ENCODE measurements around the gene PIEZO2.

Gene PIEZO2

DNA sequence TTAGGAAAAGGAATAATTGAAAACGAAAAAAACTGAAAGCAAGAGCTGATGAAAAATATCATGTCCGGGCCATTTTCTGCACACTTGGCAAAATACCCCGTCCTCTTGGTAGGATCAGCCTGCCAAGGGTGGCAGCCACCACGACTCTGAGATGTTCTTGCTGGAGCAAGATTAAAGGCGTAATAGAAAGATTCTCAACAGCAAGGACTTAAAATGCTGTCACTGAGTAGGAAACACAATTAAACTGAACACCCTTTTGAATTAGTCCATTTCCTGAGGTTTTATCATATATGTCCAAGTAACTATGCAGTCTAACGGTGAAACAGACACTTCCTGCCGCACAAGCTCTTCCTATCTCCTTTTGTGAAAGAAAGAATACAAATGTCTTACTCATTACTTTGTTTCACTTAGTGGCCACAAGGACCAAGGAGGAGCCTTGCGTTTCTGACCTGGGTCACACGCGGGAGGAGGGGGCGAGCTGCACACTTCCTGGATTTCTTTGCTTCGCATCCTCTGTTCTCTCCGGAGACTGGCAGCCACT, 222.7 kb downstream of the PIEZO2 start:
- Histone ChIP-seq H3K36me3 (ENCODE audit: control insufficient read depth, low read length) (no peaks in the 10 kb centered on the region), H3K9me2 (replicated peaks; ENCODE audit: control insufficient read depth, low read length) (no peaks in the 10 kb centered on the region), H3K27me3 (ENCODE audit: control insufficient read depth, low read length) (no peaks in the 10 kb centered on the region), H3F3A (ENCODE audit: control insufficient read depth, insufficient read depth) (no peaks in the 10 kb centered on the region), H3K9me3 (ENCODE audit: control insufficient read depth, insufficient read depth, low read length) (no peaks in the 10 kb centered on the region), H3K4me1 (ENCODE audit: control insufficient read depth, low read length) (no peaks in the 10 kb centered on the region), H3K27ac (ENCODE audit: low read depth, low read length) (no peak overlapping the region), H3K79me2 (ENCODE audit: control insufficient read depth, low read length) (no peaks in the 10 kb centered on the region), H4K20me1 (ENCODE audit: control insufficient read depth, insufficient read depth, low read depth, low read length) (no peaks in the 10 kb centered on the region), H3K4me2 (ENCODE audit: low read length) (no peak overlapping the region), H3K4me3 (ENCODE audit: low read length) (no peak overlapping the region)
- TF ChIP-seq, protein P1, sequence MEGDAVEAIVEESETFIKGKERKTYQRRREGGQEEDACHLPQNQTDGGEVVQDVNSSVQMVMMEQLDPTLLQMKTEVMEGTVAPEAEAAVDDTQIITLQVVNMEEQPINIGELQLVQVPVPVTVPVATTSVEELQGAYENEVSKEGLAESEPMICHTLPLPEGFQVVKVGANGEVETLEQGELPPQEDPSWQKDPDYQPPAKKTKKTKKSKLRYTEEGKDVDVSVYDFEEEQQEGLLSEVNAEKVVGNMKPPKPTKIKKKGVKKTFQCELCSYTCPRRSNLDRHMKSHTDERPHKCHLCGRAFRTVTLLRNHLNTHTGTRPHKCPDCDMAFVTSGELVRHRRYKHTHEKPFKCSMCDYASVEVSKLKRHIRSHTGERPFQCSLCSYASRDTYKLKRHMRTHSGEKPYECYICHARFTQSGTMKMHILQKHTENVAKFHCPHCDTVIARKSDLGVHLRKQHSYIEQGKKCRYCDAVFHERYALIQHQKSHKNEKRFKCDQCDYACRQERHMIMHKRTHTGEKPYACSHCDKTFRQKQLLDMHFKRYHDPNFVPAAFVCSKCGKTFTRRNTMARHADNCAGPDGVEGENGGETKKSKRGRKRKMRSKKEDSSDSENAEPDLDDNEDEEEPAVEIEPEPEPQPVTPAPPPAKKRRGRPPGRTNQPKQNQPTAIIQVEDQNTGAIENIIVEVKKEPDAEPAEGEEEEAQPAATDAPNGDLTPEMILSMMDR (IDR thresholded peaks at IDR 0.05; ENCODE audit: low read depth, low read length, poor library complexity, severe bottlenecking), result no peak
- no peak for TF ChIP-seq EZH2phosphoT487 (IDR thresholded peaks at IDR 0.05; ENCODE audit: borderline replicate concordance, low read length)

DNA sequence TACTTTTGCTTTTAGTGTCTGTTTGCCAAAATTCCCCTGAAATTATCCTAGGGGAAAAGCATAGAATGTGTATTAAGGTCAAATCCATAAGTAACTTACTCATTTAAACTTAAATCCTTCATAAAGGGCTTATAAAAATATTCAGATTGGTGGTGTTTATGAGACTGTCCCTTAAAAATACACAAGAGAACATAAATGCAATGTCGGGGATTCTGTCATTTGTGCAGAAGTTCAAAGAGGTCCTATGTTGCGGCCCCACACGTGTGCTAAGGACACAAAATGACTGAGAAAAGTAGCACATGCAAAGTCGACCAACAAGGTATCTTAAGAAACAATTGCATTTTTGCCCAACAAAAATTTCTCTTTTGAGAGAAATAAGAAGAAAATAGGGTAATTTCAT, 225.1 kb downstream of the PIEZO2 start:
- Histone ChIP-seq H3K4me2 (ENCODE audit: low read length) (no peak overlapping the region), H3K4me1 (ENCODE audit: control insufficient read depth, low read length) (no peaks in the 10 kb centered on the region), H3K27me3 (ENCODE audit: control insufficient read depth, low read length) (no peaks in the 10 kb centered on the region), H3K36me3 (ENCODE audit: control insufficient read depth, low read length) (no peaks in the 10 kb centered on the region), H3K9me3 (ENCODE audit: control insufficient read depth, insufficient read depth, low read length) (no peaks in the 10 kb centered on the region), H4K20me1 (ENCODE audit: control insufficient read depth, insufficient read depth, low read depth, low read length) (no peaks in the 10 kb centered on the region), H3K79me2 (ENCODE audit: control insufficient read depth, low read length) (no peaks in the 10 kb centered on the region), H3K4me3 (ENCODE audit: low read length) (no peak overlapping the region), H3F3A (ENCODE audit: control insufficient read depth, insufficient read depth) (no peaks in the 10 kb centered on the region), H3K27ac (ENCODE audit: low read depth, low read length) (no peak overlapping the region), H3K9me2 (replicated peaks; ENCODE audit: control insufficient read depth, low read length) (no peaks in the 10 kb centered on the region)
- no peak for TF ChIP-seq EZH2phosphoT487 (IDR thresholded peaks at IDR 0.05; ENCODE audit: borderline replicate concordance, low read length)
- TF ChIP-seq, protein P1 (IDR thresholded peaks at IDR 0.05; ENCODE audit: low read depth, low read length, poor library complexity, severe bottlenecking), result no peak

DNA sequence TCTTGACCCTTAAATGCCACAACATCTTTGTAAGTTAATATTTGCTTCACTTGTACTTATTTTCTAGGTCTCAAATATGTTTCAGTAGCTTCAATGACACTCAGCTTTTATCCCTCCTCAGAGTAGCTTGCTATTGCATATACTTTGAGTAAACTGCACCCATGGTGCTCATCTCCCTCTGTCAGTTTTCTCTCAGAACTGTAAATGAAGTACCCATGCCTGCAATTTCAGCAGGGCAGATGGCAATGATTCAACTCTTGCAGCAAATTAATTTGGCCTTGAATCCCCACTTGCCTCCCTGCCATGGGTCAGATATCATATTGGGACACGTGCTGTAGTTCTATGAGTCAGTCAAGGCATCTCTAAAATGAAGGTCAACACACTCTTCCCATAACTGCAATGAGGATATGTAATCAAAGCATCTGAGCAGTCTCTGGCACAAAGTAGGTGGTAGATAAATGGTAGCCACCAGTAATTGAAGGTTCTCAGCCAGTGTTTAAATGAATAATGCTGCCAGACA, 225.8 kb downstream of the PIEZO2 start:
- H3K4me1 ChIP-seq (ENCODE audit: control insufficient read depth, low read length), result no peaks in the 10 kb centered on the region
- no peaks in the 10 kb centered on the region for H3K27me3 ChIP-seq (ENCODE audit: control insufficient read depth, low read length)
- H3K36me3 ChIP-seq (ENCODE audit: control insufficient read depth, low read length), result no peaks in the 10 kb centered on the region
- no peaks in the 10 kb centered on the region for H3K79me2 ChIP-seq (ENCODE audit: control insufficient read depth, low read length)
- no peak for TF ChIP-seq EZH2phosphoT487 (IDR thresholded peaks at IDR 0.05; ENCODE audit: borderline replicate concordance, low read length)
- TF ChIP-seq, protein P1 (IDR thresholded peaks at IDR 0.05; ENCODE audit: low read depth, low read length, poor library complexity, severe bottlenecking), result no peak
- H3K4me2 ChIP-seq (ENCODE audit: low read length), result no peak overlapping the region
- H4K20me1 ChIP-seq (ENCODE audit: control insufficient read depth, insufficient read depth, low read depth, low read length), result no peaks in the 10 kb centered on the region
- no peaks in the 10 kb centered on the region for H3K9me2 ChIP-seq (replicated peaks; ENCODE audit: control insufficient read depth, low read length)
- no peaks in the 10 kb centered on the region for H3F3A ChIP-seq (ENCODE audit: control insufficient read depth, insufficient read depth)
- H3K27ac ChIP-seq (ENCODE audit: low read depth, low read length), result no peak overlapping the region
- H3K4me3 ChIP-seq (ENCODE audit: low read length), result no peak overlapping the region
- H3K9me3 ChIP-seq (ENCODE audit: control insufficient read depth, insufficient read depth, low read length), result no peaks in the 10 kb centered on the region

Data from DOHH2 (cell line).